Measurements from ENCODE around the gene C15orf61.

C15orf61 gene

DNA sequence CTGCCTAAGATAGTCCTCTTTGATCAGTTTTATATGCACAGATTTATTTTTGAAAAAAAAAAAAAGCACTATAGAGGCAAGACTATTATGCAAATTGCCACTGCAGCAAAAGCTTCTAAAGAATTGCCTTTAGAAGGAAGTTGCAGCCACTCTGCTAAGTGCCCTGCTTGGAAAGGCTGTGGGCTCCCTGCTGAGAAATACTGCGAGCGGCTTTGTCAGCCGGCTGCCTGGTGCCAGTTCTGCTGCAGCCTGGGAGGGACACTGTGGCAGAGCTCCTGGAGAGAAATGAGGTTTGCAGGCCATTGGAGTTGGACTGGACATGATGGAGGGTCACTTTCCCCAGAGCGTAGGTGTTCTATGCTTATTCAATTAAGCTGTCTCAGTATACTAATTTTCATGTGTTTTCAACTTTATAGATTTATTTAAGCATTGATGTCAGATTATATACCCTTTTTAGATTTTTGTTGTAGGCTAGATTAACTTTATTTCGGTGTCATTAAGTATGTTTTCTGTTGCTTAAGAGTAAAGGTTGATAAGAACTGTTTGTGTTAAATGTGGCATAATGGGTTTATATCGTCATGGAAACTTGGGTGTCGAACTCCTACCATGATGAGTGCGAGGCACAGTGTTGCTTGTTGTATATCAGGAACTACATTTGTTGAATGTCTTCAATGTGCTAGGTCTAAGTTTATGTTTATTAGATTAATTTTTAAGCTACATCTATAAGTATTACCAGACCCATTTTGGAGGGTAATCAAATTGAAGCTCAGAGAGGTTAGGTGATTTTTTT, 28.1 kb downstream of the C15orf61 start:
- DNase-seq (ENCODE audit: low read depth in 4 of 4, low spot score in 1 of 4) = no peak

DNA sequence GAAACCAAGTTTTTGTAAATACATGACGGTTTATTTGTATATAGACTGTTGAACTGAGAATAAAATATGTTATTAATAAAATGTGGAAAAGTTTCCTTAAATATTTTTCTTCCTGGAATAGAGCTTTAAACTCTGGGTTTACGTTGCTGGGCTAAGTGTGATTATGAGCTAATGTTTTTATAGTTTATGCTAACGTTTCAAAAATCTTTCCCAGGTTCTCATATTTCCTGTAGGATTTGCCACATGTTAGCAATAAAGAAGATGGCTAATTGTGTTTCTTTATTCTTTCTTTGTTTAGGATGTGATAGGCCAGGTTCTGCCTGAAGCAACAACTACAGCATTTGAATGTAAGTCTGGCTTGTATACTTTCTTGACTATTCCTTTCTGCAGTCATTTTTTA, 28.8 kb downstream of the C15orf61 start:
- no peak for DNase-seq (ENCODE audit: low read depth in 4 of 4, low spot score in 1 of 4)

DNA sequence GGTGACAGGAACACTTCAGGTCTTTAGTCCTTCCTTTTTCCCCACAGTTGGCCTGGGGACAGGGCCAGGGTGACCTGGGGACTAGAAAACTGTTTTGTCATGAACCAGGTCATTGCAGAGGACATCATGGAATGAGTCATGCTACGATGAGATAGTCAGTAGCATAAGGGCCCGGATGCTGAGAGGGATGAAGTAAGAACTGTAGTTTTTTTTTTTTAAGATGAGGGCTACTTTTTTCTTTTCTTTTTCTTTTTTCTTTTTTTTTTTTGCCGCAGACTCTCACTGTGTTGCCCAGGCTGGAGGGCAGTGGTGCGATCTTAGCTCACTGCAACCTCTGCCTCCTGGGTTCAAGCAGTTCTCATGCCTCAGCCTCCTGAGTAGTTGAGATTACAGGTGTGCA, 29.6 kb downstream of the C15orf61 start:
- DNase-seq (ENCODE audit: low read depth in 4 of 4, low spot score in 1 of 4) = no peak

DNA sequence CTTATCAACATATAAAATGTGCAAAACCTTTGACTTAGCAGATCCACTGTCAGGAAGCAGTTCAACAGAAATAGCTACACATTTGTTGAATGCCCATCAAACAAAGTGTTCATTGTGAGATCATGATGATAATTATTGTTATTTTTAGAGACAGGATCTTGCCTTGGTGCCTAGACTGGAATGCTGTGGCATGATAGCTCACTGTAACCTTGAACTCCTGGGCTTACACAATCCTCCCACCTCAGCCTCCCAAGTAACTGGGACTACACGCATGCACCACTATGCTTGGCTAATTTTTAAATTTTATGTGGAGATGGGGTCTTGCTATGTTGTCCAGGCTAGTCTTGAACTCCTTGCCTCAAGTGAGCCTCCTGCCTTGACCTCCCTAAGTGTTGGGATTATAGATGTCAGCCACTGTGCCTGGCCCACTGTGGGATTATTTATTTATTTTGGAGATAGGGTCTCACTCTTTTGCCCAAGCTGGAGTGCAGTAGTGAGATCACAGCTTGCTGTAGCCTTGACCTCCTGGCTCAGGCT, 30.3 kb downstream of the C15orf61 start:
- no peak for DNase-seq (ENCODE audit: low read depth in 4 of 4, low spot score in 1 of 4)

DNA sequence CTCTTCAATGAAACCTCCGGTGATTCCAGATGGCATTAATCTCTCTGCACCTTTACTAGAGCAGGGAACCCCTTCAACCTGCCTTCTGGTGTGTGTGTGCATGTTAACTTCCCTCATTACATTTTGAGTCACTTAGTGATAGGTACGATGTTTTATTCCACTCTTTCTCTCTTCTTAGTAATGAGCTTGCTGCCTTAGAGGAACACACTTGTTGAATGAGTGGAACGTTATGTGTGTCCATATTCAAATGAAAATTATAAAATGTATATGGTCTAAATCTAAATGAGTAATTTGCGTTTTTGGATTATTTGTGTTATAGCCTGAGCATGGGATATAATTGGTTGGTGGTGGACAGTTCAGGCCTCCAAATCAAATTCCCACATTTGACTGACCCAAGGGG, 33.6 kb downstream of the C15orf61 start:
- DNase-seq (ENCODE audit: low read depth in 4 of 4, low spot score in 1 of 4) = no peak

DNA sequence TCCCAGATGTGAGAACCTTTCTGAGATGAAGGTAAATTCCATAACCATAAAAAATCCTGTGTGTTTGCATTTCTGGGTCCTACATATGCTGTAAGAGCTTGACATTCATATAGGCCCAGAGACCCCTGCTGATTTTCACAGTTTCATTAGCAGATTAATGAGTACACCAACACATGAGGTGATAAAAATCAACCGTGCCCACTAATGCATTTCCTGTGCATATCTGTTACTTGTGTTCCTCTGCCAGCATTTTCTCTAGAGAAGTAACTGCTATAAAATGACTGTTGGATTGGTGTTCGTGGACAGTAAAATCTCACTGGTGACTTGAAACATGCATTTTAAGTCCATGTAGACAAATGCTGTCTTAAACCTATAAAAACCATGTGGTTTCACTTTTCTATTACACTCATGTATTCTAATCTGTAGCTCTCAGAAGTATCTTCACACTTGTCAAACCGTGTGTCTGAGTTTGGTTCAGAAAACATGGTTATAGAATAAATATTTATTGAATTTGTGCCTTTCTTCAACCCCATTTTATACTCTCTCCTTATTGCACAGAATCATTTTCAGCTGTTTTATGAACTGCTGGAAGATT, 36.1 kb downstream of the C15orf61 start:
- no peak for DNase-seq (ENCODE audit: low read depth in 4 of 4, low spot score in 1 of 4)

DNA sequence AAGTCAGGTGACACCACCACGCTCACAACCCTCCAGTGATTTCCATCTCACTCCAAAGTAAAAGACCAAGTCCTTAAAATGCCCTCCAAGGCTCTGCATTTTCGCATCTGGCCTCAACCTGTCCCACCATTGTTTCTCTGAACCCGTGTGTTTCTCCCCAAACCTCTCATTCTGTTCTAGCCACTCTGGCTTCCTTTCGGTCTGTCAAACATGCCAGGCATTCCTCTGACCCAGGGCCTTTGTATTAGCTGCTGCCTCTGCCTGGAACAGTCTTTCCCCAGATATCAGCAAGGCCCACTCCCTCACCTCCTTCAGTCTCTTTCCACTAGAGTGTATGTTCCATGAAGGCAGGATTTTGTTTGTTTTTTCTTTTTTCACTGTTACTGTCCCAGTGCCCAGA, 37.6 kb downstream of the C15orf61 start:
- DNase-seq (ENCODE audit: low read depth in 4 of 4, low spot score in 1 of 4) = no peak

DNA sequence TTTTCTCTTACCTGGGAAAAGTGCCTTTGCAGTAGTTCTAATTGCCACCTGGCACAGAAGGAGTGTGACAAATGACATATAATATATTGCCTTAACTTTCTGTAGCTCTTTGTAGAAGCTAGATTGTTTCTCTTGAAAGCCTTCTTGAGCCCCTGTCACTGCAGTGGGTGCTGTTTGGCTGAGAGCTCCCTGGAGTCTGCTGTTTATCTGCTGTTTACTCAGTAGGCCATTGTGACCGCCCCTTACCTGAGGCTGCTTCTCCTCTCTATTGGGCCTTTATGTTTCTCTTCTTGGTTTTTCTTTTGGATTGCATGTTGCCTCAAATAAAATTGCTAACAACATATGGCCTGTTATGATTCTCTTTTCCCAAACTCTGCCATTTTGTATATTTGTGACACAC, 38.2 kb downstream of the C15orf61 start:
- DNase-seq (ENCODE audit: low read depth in 4 of 4, low spot score in 1 of 4) = no peak

DNA sequence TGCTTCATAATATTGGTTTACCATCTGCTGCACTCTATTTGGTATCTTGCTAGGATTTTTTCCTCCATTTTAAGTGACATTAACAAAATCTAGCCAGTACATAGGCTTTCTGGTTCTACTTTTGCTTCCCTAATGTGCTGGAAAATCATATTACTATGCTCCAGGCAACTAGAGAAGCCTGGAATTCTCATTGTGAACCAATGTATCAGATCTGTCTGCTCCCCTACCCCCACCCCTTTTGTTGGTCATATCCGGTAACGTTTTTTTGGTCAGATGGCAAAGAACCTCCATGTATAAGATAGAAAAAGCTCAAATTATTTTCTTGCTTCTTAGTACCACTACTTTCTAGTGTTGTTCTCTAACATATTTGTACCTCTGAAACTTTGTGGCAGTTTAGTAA, 38.6 kb downstream of the C15orf61 start:
- DNase-seq (ENCODE audit: low read depth in 4 of 4, low spot score in 1 of 4) = no peak

DNA sequence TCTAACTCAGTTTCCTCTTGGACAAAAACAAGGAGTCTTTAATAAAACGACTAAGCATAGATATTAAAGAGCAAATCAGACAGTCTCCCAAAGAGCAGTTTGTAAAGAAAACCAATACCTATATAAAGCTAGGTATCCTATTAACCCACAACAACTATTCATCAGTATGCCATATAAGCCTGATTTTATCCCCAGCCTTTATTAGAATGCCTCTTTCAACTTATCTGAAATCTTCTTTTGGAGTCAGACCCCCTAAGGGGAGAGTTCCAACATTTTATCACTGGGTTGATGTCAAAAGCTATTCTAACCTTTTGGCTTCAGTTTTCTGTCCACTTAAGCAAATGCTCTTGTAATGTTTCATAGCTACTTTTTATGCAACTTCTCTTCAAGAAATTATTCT, 39.4 kb downstream of the C15orf61 start:
- DNase-seq (ENCODE audit: low read depth in 4 of 4, low spot score in 1 of 4) = no peak

DNA sequence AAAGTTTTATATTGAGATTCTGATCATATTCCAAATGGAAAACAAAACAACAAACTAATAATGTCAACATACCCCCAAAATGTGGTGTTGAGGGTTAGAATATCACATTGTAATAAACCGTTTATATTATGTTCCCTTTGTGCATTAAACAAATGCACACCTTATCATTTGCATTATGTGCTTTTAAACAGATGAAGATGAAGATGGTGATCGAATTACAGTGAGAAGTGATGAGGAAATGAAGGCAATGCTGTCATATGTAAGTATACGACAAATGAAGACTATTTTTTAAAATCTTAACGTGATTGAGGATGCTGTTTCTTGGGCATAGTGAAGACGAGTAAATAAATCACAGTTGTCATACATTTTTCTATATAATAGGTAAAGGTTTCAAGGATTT, 42.2 kb downstream of the C15orf61 start:
- no peak for DNase-seq (ENCODE audit: low read depth in 4 of 4, low spot score in 1 of 4)

DNA sequence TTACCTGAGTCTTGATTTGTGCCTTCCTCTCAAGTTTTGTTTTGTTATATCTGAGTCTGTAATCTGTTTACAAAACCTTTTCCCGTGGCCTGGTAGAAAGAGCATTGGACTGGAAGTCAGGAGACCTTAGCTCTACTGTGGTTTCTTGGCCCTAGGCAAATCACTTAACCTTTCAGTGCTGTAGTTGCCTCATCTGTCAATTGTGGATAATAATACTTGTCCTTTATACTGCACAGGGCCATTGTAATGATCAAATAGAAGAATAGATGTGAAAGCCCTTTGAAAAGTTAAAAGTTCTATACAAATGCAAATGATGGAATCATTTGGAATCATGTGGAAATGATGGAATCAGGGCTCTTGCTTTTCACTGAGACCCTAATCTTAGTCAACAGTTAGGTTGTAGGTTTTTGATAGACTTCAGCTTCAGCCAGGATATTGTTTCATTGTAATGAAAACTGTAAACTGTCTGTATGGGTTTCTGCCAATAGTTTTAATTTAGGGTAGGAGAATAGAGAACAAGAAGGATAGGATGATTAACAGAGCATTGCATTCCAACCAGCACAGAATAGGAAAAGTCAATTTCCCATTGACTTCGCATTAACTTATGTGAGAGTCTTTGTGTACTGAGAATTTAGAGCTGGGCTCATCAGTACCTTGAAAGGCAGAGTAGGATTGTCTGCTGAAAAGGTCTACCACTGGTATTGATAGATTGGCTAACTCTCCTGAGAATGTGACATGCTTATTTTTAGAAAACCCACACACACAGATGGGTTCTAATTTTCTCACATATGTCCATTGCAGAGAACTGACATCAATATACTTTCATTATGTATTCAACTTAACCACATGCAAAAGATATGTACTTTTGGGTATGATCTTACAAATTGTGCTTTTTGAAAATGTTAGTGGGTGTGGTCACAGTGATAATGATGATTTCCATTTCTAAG, 43.4 kb downstream of the C15orf61 start:
- no peak for DNase-seq (ENCODE audit: low read depth in 4 of 4, low spot score in 1 of 4)

DNA sequence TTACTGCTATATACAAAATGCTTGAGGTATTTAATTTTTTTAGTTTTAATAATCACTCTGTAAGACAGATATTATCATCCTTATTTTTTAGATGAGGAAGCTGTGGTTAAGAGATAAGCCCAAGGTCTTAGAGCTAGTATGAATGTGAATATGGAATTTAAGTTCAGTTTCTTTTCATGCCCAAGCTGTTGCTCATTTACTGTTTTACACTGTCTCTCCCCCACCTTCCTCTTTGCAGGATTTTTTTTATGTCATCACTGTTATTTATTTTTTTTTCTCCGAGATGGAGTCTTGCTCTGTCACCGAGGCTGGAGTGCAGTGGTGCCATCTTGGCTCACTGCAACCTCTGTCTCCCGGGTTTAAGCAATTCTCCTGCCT, 44.0 kb downstream of the C15orf61 start:
- DNase-seq (ENCODE audit: low read depth in 4 of 4, low spot score in 1 of 4) = no peak

DNA sequence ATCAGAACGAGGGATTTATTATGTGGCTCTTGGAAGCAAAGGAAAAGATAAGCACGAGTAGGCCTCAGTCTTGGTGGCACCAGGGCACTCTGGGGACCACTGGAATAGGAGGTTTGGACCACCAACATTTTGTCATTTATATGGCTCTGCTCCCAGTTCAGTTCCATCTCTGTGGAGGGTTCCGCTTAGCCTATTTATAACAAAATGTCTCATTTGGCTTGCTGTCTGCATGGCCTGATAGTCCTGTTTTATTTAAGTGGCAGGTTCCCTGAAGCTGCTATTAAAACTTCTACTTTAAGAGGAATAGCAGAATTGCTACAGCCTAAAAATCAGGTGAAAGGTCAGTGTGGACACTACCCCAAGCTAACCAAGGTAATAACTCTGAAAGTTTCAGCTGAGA, 48.7 kb downstream of the C15orf61 start:
- no peak for DNase-seq (ENCODE audit: low read depth in 4 of 4, low spot score in 1 of 4)

DNA sequence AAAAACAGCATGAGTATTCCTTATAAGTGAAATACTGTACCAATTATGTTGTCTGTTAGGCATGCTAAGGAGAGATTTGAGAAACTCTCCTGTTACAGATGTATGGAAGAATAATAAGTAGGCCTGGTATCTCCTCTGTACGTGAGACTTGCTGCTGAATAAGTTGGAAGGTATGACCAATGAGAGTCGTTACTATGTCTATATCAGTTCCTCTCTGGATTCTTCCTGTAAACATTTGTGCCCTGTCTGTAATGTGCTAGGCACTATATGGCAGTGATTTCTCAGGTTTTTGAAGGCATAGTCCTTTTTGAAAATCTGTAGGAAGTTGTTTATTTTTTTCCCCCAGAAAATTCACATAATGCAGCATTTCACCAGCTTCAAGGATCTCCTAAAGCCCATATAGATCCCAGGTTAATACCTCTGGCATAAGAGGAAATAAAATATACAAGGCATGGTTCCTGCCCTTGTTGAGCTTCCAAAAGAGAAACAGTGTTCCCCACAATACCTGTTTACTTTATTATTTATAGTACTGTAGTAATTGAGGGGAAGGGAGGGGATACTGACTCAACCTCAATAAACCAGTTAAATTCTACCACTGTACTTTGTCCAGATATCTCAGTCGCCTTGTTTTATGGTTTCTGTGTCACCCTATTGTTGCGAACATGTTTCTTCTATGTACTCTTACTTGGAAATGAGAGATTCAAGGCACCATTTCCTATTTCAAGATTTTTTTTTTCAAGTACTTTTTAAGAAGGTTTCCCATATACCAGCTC, 50.1 kb downstream of the C15orf61 start:
- DNase-seq (ENCODE audit: low read depth in 4 of 4, low spot score in 1 of 4) = no peak

DNA sequence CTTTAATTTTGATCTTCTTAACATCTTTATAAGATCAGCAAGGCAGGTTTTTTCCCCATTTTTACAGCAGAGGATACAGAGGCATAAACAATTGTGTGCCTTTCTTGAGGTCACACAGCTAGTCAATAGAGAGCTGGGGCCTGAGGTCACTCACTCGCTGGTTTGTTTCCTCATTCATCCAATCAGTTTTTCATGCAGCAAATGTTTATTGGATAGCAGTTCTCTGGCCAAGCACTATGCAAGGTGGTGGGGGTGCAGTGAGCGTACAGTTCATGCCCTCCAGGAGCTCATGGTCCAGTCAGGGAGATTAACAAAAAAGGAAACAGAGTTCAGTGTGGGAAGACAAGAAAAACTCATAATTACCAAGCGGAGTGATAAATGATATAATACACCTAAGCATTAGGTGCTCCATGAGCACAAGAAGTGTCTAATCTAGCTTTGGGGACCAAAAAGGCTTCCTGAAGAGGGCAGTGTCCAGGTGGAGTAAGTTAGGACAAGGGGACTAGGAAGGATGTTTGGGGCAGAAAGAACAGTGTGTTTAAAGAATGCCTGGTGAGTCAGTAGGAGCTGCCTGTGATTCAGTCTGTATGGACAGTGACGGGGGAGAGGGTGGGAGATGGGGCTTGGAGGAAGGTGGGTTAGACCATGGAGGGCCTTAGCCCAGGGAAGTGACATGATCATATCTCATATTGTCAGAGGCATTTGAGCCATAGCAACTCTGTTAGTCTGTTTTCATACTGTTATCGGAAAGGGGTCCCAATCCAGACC, 50.9 kb downstream of the C15orf61 start:
- no peak for DNase-seq (ENCODE audit: low read depth in 4 of 4, low spot score in 1 of 4)

DNA sequence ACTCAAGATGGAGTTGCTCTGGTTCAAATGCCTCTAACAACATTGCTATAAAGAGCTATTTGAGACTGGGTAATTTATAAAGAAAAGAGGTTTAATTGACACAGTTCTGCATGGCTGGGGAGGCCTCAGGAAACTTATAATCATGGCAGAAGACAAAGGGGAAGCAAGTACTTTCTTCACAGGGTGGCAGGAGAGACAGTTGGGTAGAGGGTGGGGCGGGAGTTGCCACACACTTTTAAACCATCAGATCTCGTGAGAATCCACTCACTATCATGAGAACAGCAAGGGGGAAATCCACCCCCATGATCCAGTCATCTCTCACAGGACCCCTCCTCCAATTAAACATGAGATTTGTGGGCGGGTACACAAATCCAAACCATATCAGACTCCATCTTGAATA, 52.3 kb downstream of the C15orf61 start:
- no peak for DNase-seq (ENCODE audit: low read depth in 4 of 4, low spot score in 1 of 4)

DNA sequence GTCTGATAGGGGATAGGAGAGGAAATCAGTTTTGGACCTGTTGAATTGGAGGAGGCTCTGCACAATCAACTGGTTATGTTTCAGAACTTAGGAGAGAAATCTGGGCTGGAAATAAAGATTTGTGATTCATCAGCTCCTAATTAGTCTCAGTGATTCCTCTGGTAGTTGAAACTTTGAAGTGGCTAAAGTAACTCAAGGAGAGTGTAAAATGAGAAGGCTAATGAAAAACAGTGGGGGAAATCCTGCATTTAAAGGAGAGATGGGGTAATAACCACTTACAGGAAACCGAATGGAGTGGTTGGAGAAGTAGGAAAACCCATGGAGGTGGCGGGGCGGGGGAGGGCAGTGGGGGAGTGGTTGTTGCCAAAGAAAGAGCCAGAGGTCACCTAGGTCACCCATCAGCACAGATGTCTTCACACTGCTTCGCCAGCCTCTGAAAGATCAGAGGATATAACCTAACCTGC, 54.1 kb downstream of the C15orf61 start:
- DNase-seq (ENCODE audit: low read depth in 4 of 4, low spot score in 1 of 4) = no peak

DNA sequence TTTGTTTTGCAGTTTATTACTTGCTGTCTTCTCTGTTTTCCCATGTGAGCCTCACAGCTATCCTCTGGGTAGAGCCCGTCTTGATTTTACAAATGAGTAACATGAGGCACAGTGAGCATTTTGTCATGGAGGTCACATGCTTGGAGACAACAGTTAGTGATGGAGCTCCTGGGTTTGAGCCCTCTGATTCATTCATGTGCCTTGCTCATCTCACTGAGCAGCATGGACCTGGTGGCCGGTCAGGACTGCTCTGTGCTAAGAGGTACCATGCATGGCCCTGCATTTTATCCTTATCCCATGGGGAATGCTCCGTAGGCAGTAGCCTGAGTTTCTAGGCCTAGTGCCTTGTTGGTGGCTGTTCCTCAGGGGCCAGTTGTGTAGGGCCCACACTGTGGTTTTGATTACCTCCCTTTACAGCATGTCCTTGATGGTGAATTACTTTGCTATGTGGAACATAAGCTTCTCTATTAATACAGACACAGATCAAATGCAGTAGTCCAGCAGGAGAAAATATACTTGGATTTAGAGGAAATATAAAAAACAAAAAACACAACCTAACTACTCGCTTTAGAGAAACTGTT, 57.2 kb downstream of the C15orf61 start:
- DNase-seq (ENCODE audit: low read depth in 4 of 4, low spot score in 1 of 4) = no peak

DNA sequence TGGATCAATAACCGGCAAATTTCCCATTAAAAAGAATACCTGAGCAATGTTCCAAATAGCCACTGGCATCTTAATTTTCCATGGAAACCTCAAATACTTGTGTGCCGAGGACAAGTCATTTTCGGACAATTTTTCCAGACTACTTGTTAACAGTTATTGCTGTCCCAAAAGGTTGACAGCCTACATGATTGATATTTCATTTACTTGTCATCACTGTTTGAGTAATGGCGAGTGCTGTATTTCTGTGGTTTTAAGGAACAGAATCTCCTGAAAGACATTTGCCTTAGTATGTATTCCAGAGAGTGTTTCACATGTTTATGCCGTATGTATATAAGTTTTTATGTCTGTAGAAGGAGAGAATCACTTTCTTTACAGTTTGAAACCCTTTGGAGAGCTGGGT, 58.2 kb downstream of the C15orf61 start:
- DNase-seq (ENCODE audit: low read depth in 4 of 4, low spot score in 1 of 4) = no peak
